H7 (cell line): ENCODE results near the gene FLRT2. TPM values are rescaled to one million over a fixed set of nuclear protein-coding genes. Genes with fewer than 3 reads are reported as not detected.

Experiments
- DNase-seq: peaks from one replicate; pipeline ENCODE4 v3.0.0; 2012
- H3K27me3 ChIP-seq: 2 replicates; pipeline ENCODE4 v1.6.0; 2011; ENCODE audit warnings: mild to moderate bottlenecking, low read length; ENCODE audit not compliant: control insufficient read depth, insufficient read depth
- H3K36me3 ChIP-seq: replicated peaks from 2 replicates; pipeline ENCODE4 v1.5.1; 2011; ENCODE audit warnings: low read length; ENCODE audit not compliant: control insufficient read depth, insufficient read depth
- H3K4me3 ChIP-seq: 2 replicates; pipeline ENCODE4 v1.5.1; 2011; ENCODE audit warnings: low read depth, mild to moderate bottlenecking, control low read depth, low read length, moderate library complexity; ENCODE audit not compliant: insufficient read depth
- total RNA-seq: library from RNA; depleted of rRNA; stranded (reverse); fragments of >200 nt; shearing (Covaris generic); gene quantifications from 2 replicates; pipeline ENCODE4 v1.2.3, GENCODE V29; 2014

The FLRT2 gene
- total RNA-seq, 1 experiment from 2014 or later: 8.6 TPM

DNA sequence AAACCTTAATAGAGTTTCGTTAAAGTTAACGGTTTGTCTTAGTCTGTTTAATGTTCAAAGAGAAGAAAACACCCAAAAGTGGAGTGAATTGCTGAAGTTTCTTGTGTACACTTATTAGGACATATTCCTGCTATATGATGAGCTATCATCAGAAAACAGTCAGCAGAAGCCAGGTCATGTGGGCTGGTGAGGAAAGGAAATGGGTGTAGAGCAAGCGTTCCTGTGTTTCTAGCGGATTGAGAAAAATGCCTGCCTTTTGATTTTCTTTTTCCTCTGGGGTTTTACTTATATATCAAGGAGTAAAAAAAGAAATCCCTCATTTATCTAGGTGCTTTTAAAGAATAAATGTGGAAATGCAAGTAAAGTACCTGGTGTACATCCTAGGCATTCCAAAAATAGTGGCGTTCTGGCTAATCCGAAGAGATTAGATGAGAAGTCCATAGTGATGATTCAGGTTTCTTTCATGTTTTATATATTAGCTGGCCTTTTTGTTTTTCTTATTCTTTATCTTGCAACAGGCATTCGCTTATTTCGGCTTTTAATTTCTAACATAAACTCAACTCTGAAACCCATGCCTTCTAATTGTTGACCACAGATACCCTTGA, 50.7 kb downstream of the FLRT2 start:
- H3K4me3 ChIP-seq: no peak overlapping the region
- no peaks in the 10 kb centered on the region for H3K36me3 ChIP-seq
- no peaks in the 10 kb centered on the region for H3K27me3 ChIP-seq
- DNase-seq: no peak

GRCh38 chr14:85581691-85582090, 51.7 kb downstream of the FLRT2 start:
- DNase-seq: no peak
- no peaks in the 10 kb centered on the region for H3K36me3 ChIP-seq
- no peak overlapping the region for H3K4me3 ChIP-seq
- no peaks in the 10 kb centered on the region for H3K27me3 ChIP-seq

- no peak overlapping the region for H3K4me3 ChIP-seq
- DNase-seq: no peak
- no peaks in the 10 kb centered on the region for H3K27me3 ChIP-seq
- H3K36me3 ChIP-seq: no peaks in the 10 kb centered on the region
Observed at GRCh38 chr14:85583380-85583779, 53.4 kb downstream of the FLRT2 start.

DNA sequence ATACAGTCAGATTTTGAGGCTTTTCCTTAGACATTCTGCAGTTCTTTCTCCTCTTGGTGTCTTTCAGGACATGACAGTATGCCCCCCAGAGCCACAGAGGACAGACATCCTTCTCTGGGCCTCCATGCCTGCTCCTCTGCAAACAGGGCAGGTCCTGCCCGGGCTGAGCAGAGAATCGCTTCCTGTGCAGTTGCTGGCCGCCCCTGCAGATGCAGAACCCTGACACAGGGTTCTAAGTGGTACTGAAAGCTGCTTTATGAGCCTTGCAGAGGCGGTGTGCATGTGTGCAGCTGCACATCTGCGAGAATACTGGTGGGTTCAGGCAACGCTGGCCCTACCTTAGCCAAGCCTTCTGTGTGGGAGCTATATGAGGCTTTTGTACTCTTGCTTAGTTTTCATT, 54.5 kb downstream of the FLRT2 start:
- Histone ChIP-seq H3K36me3 (no peaks in the 10 kb centered on the region), H3K27me3 (no peaks in the 10 kb centered on the region), H3K4me3 (no peak overlapping the region)
- DNase-seq: no peak

GRCh38 chr14:85587151-85587711, 57.3 kb downstream of the FLRT2 start:
- no peaks in the 10 kb centered on the region for H3K36me3 ChIP-seq
- no peaks in the 10 kb centered on the region for H3K27me3 ChIP-seq
- no peak for DNase-seq
- H3K4me3 ChIP-seq: no peak overlapping the region

- Histone ChIP-seq H3K27me3 (no peaks in the 10 kb centered on the region), H3K36me3 (no peaks in the 10 kb centered on the region), H3K4me3 (no peak overlapping the region)
- no peak for DNase-seq
Observed at GRCh38 chr14:85590784-85591183, 60.8 kb downstream of the FLRT2 start.

DNA sequence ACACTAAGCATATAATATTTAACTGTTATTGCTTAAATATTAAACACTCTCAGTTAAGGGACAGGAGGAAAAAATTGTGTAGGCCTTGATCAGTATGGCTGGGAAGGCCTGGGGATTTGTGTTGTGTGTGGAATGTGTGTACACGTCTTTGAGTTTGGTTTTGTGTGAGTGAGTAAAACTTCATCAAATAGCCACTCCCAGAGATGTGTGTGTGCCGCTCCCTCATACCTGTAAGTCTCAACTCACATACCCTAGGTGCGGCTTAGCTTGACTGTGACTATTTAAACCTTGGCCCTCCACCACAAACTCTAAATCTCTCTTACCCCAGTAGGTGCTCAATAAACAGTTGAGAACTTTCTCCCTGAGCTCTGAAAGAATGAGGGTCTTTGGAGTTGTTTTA, 64.3 kb downstream of the FLRT2 start:
- Histone ChIP-seq H3K36me3 (no peaks in the 10 kb centered on the region), H3K4me3 (no peak overlapping the region), H3K27me3 (no peaks in the 10 kb centered on the region)
- DNase-seq: no peak

DNA sequence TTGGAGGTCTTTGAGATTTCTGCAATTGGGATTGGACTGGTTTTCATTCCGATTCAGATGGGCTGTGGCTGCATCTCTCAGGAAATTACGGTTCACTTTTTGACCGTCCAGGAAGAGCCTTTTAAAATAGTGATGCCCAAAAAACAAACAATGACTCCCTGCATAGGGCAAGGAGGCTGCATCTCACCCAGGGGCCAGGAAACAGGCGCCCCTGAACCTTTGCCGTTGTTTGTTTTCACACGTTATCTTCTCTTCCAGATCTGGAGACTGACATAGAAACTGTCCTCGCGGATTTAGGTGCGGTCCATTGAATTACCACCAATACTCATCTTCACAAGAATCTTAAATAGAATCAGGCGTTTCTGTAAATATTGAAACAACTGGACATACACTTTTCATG, 66.0 kb downstream of the FLRT2 start:
- Histone ChIP-seq H3K27me3 (no peaks in the 10 kb centered on the region), H3K36me3 (no peaks in the 10 kb centered on the region), H3K4me3 (no peak overlapping the region)
- no peak for DNase-seq

- Histone ChIP-seq H3K4me3 (no peak overlapping the region), H3K36me3 (no peaks in the 10 kb centered on the region), H3K27me3 (no peaks in the 10 kb centered on the region)
- no peak for DNase-seq
Observed at GRCh38 chr14:85596562-85596961, 66.6 kb downstream of the FLRT2 start.

GRCh38 chr14:85597701-85598100, 67.8 kb downstream of the FLRT2 start:
- Histone ChIP-seq H3K4me3 (no peak overlapping the region), H3K27me3 (no peaks in the 10 kb centered on the region), H3K36me3 (no peaks in the 10 kb centered on the region)
- no peak for DNase-seq

- Histone ChIP-seq H3K4me3 (no peak overlapping the region), H3K27me3 (no peaks in the 10 kb centered on the region), H3K36me3 (no peaks in the 10 kb centered on the region)
- DNase-seq: no peak
Observed at GRCh38 chr14:85599939-85600338, 70.0 kb downstream of the FLRT2 start.

DNA sequence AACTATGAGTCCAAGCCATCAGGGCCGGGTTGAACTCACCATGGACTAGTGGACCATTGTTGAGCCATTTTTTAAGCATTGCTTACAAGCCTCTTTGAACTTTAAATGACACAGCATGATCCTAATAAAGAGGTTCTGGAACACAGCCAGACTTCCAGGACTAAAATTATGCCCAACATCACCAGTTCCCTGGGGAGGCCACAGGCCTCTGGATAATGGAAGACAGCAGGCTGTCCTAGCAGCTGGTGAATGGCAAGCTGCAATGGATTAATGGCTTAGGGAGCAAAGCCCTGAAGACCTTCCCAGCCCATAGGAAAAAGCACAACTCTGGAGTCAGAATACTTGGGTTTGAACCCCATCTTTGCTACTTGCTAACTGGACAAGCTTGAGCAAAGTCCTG, 71.3 kb downstream of the FLRT2 start:
- Histone ChIP-seq H3K36me3 (no peaks in the 10 kb centered on the region), H3K27me3 (no peaks in the 10 kb centered on the region), H3K4me3 (no peak overlapping the region)
- DNase-seq: no peak

DNA sequence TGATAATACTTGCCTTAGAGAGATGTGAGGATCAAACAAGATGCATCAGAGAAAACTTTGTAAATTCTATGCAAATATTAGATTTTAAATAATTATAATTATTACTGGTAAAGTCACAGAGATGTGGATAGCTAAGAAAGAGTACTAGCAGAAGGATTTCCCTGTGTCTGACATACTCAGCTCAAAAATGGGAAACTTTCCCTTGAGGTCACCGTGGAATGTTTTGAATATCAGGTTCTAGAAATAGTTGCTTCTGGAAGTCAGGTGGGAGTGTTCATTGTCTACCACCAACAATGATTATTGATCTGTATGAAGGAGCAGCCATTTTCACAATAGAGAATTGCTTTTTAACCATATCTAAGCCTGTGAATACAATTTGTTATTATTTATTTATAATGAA, 71.7 kb downstream of the FLRT2 start:
- no peak for DNase-seq
- Histone ChIP-seq H3K27me3 (no peaks in the 10 kb centered on the region), H3K36me3 (no peaks in the 10 kb centered on the region), H3K4me3 (no peak overlapping the region)

DNA sequence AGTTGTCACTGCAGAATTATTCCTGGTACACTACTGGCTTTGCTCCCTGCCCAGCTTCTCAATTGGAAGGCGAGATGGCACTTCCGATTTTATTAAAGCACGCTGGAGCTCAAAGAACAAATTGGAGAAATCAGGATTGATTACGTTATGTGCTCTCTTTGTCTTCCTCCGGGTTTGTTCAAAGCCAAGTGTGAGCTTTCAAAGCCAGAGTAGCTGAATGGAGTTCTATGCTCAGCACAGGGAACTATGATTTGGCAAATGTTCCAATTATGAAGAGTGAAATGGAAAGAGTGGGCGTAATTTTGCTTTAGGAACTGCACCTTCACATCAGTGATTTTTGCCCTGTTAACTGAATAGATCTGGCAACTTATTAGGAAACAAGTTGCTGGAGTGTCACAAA, 72.4 kb downstream of the FLRT2 start:
- DNase-seq: no peak
- no peaks in the 10 kb centered on the region for H3K36me3 ChIP-seq
- no peak overlapping the region for H3K4me3 ChIP-seq
- no peaks in the 10 kb centered on the region for H3K27me3 ChIP-seq

DNA sequence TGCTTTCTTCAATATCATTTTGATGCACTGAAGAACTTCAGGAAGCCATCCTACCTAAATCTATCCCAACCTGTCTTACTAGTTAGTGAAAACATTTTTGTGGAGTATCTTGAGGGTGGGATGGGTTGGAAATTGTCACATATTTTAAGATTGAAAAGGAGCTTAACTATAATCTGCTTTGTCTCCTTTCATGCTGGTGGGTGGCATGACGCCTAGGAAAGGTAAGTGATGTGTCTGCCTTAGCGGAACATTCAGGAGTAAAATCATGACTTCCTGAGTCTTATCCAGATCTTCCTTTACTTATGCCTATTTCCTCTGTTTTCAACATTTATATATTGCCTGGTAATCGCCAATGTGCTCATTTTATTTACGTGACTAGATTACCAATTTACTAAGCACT, 74.1 kb downstream of the FLRT2 start:
- Histone ChIP-seq H3K36me3 (no peaks in the 10 kb centered on the region), H3K27me3 (no peaks in the 10 kb centered on the region), H3K4me3 (no peak overlapping the region)
- DNase-seq: no peak

DNA sequence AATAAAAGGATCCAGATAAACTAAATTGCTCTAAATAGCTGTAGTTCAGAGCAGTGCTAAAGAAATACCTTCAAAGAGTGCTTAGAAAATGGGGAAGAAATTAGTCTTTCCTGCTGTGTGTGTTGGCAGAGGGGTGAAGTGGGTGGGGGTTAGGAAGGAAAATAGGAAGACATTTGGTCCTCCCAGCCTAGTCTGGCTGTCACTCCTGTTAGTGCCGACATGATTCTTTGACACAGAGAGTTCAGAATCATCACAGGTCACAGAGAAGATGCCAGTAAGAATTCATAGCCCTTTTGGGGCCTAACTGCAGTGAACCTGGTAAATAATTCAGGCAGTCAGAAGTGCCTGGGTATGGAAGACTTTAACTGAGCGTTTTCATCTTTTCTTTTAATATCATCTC, 74.8 kb downstream of the FLRT2 start:
- Histone ChIP-seq H3K36me3 (no peaks in the 10 kb centered on the region), H3K27me3 (no peaks in the 10 kb centered on the region), H3K4me3 (no peak overlapping the region)
- no peak for DNase-seq
